HEK293 (cell line): ENCODE results near the gene PSMA7.

Source experiments
- CTCF ChIA-PET: fragments of 350-600 bp; formaldehyde crosslinking; extraction: SDS; loops from one replicate; lab custom pipeline; 2021; ENCODE audit warnings: antibody characterized with exemption; lab: Yijun Ruan, JAX
- POLR2A ChIA-PET: fragments of 300-600 bp; formaldehyde crosslinking; extraction: SDS; loops from one replicate; lab custom pipeline; 2020; ENCODE audit warnings: antibody characterized with exemption, inconsistent platforms; lab: Yijun Ruan, JAX
- H3K27ac ChIP-seq: fragments of 200-500 bp; sonication (Bioruptor generic); 2 replicates; pipeline ENCODE4 v1.5.1; 2014; ENCODE audit warnings: low read depth, low read length, control low read depth, inconsistent platforms; ENCODE audit errors: extremely low read depth
- H3K36me3 ChIP-seq, 2 experiments: fragments of 200-500 bp in 1 of 2; sonication (Bioruptor generic) in 1 of 2; 1 replicate in 1 of 2; 2 replicates in 1 of 2; pipeline ENCODE4 v1.5.1; 2014 to 2017; ENCODE audit warnings: inconsistent platforms in 2 of 2, low read length in 2 of 2; ENCODE audit not compliant: control insufficient read depth in 2 of 2, insufficient read depth in 1 of 2
- H3K4me1 ChIP-seq: fragments of 200-500 bp; sonication (Bioruptor generic); 2 replicates; pipeline ENCODE4 v1.5.1; 2014; ENCODE audit warnings: mild to moderate bottlenecking, low read length, inconsistent platforms; ENCODE audit not compliant: control insufficient read depth, insufficient read depth
- H3K4me3 ChIP-seq: 2 replicates; pipeline ENCODE4 v1.5.1; 2011; ENCODE audit warnings: low read depth, mild to moderate bottlenecking, control low read depth, low read length, moderate library complexity
- H3K9me3 ChIP-seq: fragments of 200-500 bp; sonication (Bioruptor generic); 2 replicates; pipeline ENCODE4 v1.5.1; 2014; ENCODE audit warnings: low read depth, low read length, inconsistent platforms; ENCODE audit not compliant: control insufficient read depth, insufficient read depth
- FEZF1 ChIP-seq: fragments of 450-650 bp; formaldehyde crosslinking; IDR thresholded peaks from 2 replicates; pipeline ENCODE4 v1.5.1; 2016; ENCODE audit warnings: missing biosample characterization, missing genetic modification characterization
- MYNN ChIP-seq: fragments of 450-650 bp; formaldehyde crosslinking; IDR thresholded peaks from 2 replicates; pipeline ENCODE4 v1.5.1; 2016; ENCODE audit warnings: missing biosample characterization, missing genetic modification characterization, borderline replicate concordance
- PRDM10 ChIP-seq: fragments of 450-650 bp; formaldehyde crosslinking; IDR thresholded peaks from 2 replicates; pipeline ENCODE4 v1.5.1; 2016; ENCODE audit warnings: missing biosample characterization, missing genetic modification characterization
- TCF7L2 ChIP-seq: IDR thresholded peaks from 2 replicates; pipeline ENCODE4 v1.6.1; 2011; ENCODE audit warnings: low read depth, mild to moderate bottlenecking, inconsistent platforms, low read length, moderate library complexity, borderline replicate concordance
- YY1 ChIP-seq: fragments of 450-650 bp; formaldehyde crosslinking; IDR thresholded peaks from 2 replicates; pipeline ENCODE4 v1.5.1; 2018; ENCODE audit warnings: missing biosample characterization, missing genetic modification characterization
- ZFHX2 ChIP-seq: fragments of 450-650 bp; formaldehyde crosslinking; conservative IDR thresholded peaks from 2 replicates; pipeline ENCODE4 v1.5.1; 2016; ENCODE audit warnings: missing biosample characterization, missing genetic modification characterization
- ZNF121 ChIP-seq: fragments of 450-650 bp; formaldehyde crosslinking; IDR thresholded peaks from 2 replicates; pipeline ENCODE4 v1.5.1; 2016; ENCODE audit warnings: missing biosample characterization, missing genetic modification characterization
- ZNF138 ChIP-seq: fragments of 450-650 bp; formaldehyde crosslinking; IDR thresholded peaks from 2 replicates; pipeline ENCODE4 v1.5.1; 2016; ENCODE audit warnings: missing biosample characterization, missing genetic modification characterization, borderline replicate concordance
- ZNF23 ChIP-seq: fragments of 450-650 bp; formaldehyde crosslinking; IDR thresholded peaks from 2 replicates; pipeline ENCODE4 v1.5.1; 2016; ENCODE audit warnings: missing biosample characterization, missing genetic modification characterization, borderline replicate concordance
- ZNF37A ChIP-seq: fragments of 450-650 bp; IDR thresholded peaks from 2 replicates; pipeline ENCODE4 v1.5.1; 2018; ENCODE audit warnings: missing biosample characterization, missing genetic modification characterization
- ZNF558 ChIP-seq: fragments of 450-650 bp; formaldehyde crosslinking; IDR thresholded peaks from 2 replicates; pipeline ENCODE4 v1.5.1; 2016; ENCODE audit warnings: missing biosample characterization, missing genetic modification characterization
- ZNF560 ChIP-seq: fragments of 450-650 bp; formaldehyde crosslinking; IDR thresholded peaks from 2 replicates; pipeline ENCODE4 v1.5.1; 2017; ENCODE audit warnings: missing biosample characterization, missing genetic modification characterization, borderline replicate concordance
- ZNF585B ChIP-seq: fragments of 450-650 bp; formaldehyde crosslinking; IDR thresholded peaks from 2 replicates; pipeline ENCODE4 v1.5.1; 2016; ENCODE audit warnings: missing biosample characterization, missing genetic modification characterization
- ZNF791 ChIP-seq: fragments of 450-650 bp; formaldehyde crosslinking; IDR thresholded peaks from 2 replicates; pipeline ENCODE4 v1.5.1; 2016; ENCODE audit warnings: missing biosample characterization, missing genetic modification characterization
- TF ChIP-seq, protein P1 (sequence below): fragments of 450-650 bp; formaldehyde crosslinking; IDR thresholded peaks from 2 replicates; pipeline ENCODE4 v1.5.1; 2016; ENCODE audit warnings: missing biosample characterization, missing genetic modification characterization
- TF ChIP-seq, protein P2 (sequence below): fragments of 450-650 bp; formaldehyde crosslinking; conservative IDR thresholded peaks from 2 replicates; pipeline ENCODE4 v1.5.1; 2016; ENCODE audit warnings: low read depth, missing biosample characterization, missing genetic modification characterization

PSMA7 gene

GRCh38 chr20:62178316-62179161, 35.3 kb upstream of the PSMA7 start:
- TF ChIP-seq ZNF121 (tag by site-specific recombination) (peak; percentile 85), ZNF585B (tag by site-specific recombination) (no peak)
- no peak overlapping the region for H3K4me3 ChIP-seq
- no peak overlapping the region for H3K27ac ChIP-seq
- CTCF ChIA-PET = interaction anchor here (0.6 kb wide), 1 partner anchor 12 kb away, joined by 3 read pairs; no protein-coding TSS in a partner anchor
- H3K36me3 ChIP-seq = peaks cover 0 to 28% of the 10 kb centered on the region in 2 experiments; a peak in 2 of 3 replicates
- no peaks in the 10 kb centered on the region for H3K4me1 ChIP-seq
- POLR2A ChIA-PET = no interaction called here
- no peaks in the 10 kb centered on the region for H3K9me3 ChIP-seq

DNA sequence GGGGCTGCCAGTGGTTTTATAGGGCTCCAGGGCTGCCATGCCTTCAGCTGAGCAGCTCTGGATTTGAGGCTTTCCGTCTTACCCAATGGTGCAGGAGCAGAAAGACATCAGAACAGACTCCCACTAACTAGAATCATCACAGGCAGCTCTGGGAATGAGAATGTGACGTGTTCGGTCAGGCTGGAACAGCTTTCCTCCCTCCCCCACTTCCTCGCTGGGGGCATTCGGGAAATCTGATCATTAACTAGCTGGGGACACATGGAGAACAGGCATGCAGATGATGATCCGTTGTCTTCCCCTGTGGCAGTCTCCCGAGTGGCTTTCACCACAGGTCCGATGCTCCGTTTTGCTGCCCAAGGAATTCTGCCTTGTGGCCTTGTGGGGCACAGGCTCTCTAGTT, 34.1 kb upstream of the PSMA7 start:
- POLR2A ChIA-PET = interaction anchor here (0.7 kb wide), 1 partner anchor 10 kb away, joined by 8 read pairs; no protein-coding TSS in a partner anchor

GRCh38 chr20:62176866-62177265, 33.7 kb upstream of the PSMA7 start:
- H3K36me3 ChIP-seq = peaks cover 0 to 35% of the 10 kb centered on the region in 2 experiments; a peak in 2 of 3 replicates
- H3K4me1 ChIP-seq = no peaks in the 10 kb centered on the region
- POLR2A ChIA-PET = interaction anchor here (0.7 kb wide), 1 partner anchor 10 kb away, joined by 8 read pairs; no protein-coding TSS in a partner anchor
- H3K4me3 ChIP-seq = no peak overlapping the region
- CTCF ChIA-PET = interaction anchor here (0.6 kb wide), 1 partner anchor 11 kb away, joined by 6 read pairs; no protein-coding TSS in a partner anchor
- no peaks in the 10 kb centered on the region for H3K9me3 ChIP-seq
- H3K27ac ChIP-seq = no peak overlapping the region
- no peak for TF ChIP-seq ZNF37A
- TF ChIP-seq TCF7L2 = no peak
- no peak for TF ChIP-seq ZFHX2 (tag by site-specific recombination)
- TF ChIP-seq, protein P1, sequence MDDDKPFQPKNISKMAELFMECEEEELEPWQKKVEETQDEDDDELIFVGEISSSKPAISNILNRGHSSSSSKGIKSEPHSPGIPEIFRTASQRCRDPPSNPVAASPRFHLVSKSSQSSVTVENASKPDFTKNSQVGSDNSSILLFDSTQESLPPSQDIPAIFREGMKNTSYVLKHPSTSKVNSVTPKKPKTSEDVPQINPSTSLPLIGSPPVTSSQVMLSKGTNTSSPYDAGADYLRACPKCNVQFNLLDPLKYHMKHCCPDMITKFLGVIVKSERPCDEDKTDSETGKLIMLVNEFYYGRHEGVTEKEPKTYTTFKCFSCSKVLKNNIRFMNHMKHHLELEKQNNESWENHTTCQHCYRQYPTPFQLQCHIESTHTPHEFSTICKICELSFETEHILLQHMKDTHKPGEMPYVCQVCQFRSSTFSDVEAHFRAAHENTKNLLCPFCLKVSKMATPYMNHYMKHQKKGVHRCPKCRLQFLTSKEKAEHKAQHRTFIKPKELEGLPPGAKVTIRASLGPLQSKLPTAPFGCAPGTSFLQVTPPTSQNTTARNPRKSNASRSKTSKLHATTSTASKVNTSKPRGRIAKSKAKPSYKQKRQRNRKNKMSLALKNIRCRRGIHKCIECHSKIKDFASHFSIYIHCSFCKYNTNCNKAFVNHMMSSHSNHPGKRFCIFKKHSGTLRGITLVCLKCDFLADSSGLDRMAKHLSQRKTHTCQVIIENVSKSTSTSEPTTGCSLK (tag by site-specific recombination) = no peak
- no peak for TF ChIP-seq ZNF23 (tag by site-specific recombination)
- TF ChIP-seq, protein P2, sequence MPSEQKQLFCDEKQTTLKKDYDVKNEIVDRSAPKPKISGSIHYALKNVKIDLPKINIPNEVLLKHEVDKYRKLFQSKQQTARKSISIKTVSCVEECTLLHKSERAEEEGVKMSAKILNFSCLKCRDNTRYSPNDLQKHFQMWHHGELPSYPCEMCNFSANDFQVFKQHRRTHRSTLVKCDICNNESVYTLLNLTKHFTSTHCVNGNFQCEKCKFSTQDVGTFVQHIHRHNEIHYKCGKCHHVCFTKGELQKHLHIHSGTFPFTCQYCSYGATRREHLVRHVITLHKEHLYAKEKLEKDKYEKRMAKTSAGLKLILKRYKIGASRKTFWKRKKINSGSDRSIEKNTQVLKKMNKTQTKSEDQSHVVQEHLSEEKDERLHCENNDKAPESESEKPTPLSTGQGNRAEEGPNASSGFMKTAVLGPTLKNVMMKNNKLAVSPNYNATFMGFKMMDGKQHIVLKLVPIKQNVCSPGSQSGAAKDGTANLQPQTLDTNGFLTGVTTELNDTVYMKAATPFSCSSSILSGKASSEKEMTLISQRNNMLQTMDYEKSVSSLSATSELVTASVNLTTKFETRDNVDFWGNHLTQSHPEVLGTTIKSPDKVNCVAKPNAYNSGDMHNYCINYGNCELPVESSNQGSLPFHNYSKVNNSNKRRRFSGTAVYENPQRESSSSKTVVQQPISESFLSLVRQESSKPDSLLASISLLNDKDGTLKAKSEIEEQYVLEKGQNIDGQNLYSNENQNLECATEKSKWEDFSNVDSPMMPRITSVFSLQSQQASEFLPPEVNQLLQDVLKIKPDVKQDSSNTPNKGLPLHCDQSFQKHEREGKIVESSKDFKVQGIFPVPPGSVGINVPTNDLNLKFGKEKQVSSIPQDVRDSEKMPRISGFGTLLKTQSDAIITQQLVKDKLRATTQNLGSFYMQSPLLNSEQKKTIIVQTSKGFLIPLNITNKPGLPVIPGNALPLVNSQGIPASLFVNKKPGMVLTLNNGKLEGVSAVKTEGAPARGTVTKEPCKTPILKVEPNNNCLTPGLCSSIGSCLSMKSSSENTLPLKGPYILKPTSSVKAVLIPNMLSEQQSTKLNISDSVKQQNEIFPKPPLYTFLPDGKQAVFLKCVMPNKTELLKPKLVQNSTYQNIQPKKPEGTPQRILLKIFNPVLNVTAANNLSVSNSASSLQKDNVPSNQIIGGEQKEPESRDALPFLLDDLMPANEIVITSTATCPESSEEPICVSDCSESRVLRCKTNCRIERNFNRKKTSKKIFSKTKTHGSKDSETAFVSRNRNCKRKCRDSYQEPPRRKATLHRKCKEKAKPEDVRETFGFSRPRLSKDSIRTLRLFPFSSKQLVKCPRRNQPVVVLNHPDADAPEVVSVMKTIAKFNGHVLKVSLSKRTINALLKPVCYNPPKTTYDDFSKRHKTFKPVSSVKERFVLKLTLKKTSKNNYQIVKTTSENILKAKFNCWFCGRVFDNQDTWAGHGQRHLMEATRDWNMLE (tag by site-specific recombination) = no peak
- TF ChIP-seq ZNF558 (tag by site-specific recombination) = no peak

More for the DNA sequence above, 34.1 kb upstream of the PSMA7 start:
- TF ChIP-seq ZNF560 (tag by site-specific recombination) (no peak), ZNF138 (tag by site-specific recombination) (no peak), PRDM10 (tag by site-specific recombination) (no peak), ZNF121 (tag by site-specific recombination) (no peak), MYNN (tag by site-specific recombination) (no peak), YY1 (tag by site-specific recombination) (no peak), ZNF791 (tag by site-specific recombination) (no peak), FEZF1 (tag by site-specific recombination) (no peak)
- CTCF ChIA-PET = interaction anchor here (0.6 kb wide), 1 partner anchor 11 kb away, joined by 6 read pairs; no protein-coding TSS in a partner anchor
- H3K4me3 ChIP-seq = no peak overlapping the region
- H3K36me3 ChIP-seq = peaks cover 0 to 35% of the 10 kb centered on the region in 2 experiments; a peak in 2 of 3 replicates
- no peak overlapping the region for H3K27ac ChIP-seq
- no peaks in the 10 kb centered on the region for H3K4me1 ChIP-seq
- H3K9me3 ChIP-seq = no peaks in the 10 kb centered on the region
